ENCODE results near the gene MIPOL1.
A peak's percentile ranks its signal among the peaks of the same experiment; 100 is the strongest.

Gene MIPOL1

DNA sequence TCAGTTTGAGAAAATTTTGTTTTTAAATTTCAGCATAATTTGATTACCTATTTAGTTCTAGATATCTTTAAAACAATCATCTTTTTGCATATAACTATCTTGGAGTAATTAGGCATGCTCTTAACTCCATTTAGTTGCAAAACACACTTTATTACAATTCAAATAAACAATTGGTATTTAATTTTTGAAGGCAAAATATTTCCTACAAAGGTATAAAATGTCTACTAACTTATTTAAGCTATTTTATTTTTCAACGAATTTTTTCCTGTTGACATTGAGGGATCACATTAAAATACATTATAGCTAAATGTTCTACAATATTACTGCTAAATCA lies 389.0 kb downstream of the MIPOL1 start:
- Histone ChIP-seq H3K27ac (ENCODE audit: extremely low read depth, low read depth, low read length) (no peak overlapping the region), H3K4me3 (ENCODE audit: low read depth, low read length) (no peak overlapping the region), H3K4me1 (ENCODE audit: control insufficient read depth, insufficient read depth, low read length) (no peaks in the 10 kb centered on the region), H3K9me3 (ENCODE audit: control insufficient read depth, insufficient read depth, low read depth, low read length) (no peaks in the 10 kb centered on the region), H3K36me3 (ENCODE audit: control insufficient read depth in 2 of 2, insufficient read depth in 1 of 2, low read length in 2 of 2) (peaks cover 0 to 5% of the 10 kb centered on the region in 2 experiments; a peak in 1 of 3 replicates)
- ChIA-PET POLR2A (no interaction called here), CTCF (interaction anchor here (0.5 to 0.9 kb wide), 2 partner anchors 312 to 356 kb away, joined by 3 read pairs; no protein-coding TSS in a partner anchor)
- TF ChIP-seq, protein P1, sequence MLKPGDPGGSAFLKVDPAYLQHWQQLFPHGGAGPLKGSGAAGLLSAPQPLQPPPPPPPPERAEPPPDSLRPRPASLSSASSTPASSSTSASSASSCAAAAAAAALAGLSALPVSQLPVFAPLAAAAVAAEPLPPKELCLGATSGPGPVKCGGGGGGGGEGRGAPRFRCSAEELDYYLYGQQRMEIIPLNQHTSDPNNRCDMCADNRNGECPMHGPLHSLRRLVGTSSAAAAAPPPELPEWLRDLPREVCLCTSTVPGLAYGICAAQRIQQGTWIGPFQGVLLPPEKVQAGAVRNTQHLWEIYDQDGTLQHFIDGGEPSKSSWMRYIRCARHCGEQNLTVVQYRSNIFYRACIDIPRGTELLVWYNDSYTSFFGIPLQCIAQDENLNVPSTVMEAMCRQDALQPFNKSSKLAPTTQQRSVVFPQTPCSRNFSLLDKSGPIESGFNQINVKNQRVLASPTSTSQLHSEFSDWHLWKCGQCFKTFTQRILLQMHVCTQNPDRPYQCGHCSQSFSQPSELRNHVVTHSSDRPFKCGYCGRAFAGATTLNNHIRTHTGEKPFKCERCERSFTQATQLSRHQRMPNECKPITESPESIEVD (tag by site-specific recombination; IDR thresholded peaks at IDR 0.05) = 0 out of 2 replicates have a peak, but pooled peaks have one; percentile 13
- no peak for TF ChIP-seq ZNF138 (tag by site-specific recombination; IDR thresholded peaks at IDR 0.05; ENCODE audit: borderline replicate concordance)
- TF ChIP-seq OSR2 (tag by site-specific recombination; IDR thresholded peaks at IDR 0.05) = no peak
- no peak for TF ChIP-seq ZNF2 (tag by site-specific recombination; IDR thresholded peaks at IDR 0.05)

DNA sequence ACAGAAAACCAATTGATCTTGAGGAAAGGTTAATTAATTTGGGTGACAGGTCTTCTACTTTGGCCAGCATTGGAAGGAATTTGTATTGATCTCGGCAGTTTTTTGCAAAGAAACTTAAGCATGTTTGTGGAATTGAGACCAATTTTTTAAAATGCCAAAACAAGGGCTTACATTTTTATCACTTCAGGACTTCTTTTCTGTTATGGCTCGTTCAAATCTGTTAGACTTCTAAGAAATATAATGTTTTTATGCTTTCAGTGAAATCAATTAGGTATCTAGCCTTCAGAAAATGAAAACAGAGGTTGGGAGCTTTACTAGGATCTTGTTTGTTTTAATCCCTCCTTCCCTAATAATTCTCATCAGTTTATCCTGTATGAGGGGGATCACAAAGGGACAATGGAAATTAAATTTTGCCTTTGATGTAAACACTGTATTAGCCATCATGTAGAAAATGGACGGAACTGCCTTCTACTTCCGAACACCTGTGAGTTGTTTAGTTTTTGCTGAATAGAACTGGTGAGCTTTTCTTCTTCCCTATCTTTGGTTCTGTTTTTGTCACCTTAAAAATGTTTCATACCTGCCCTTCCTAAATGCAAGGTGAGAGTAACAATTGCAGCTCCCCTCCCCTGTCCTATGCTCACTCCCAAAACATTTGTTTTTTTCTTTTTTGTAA lies 389.5 kb downstream of the MIPOL1 start:
- Histone ChIP-seq H3K4me1 (ENCODE audit: control insufficient read depth, insufficient read depth, low read length) (no peaks in the 10 kb centered on the region), H3K4me3 (ENCODE audit: low read depth, low read length) (peak overlapping the region; percentile 46), H3K9me3 (ENCODE audit: control insufficient read depth, insufficient read depth, low read depth, low read length) (no peaks in the 10 kb centered on the region), H3K27ac (ENCODE audit: extremely low read depth, low read depth, low read length) (peak overlapping the region; percentile 13; the same call in 1 of the 2 replicates), H3K36me3 (ENCODE audit: control insufficient read depth in 2 of 2, insufficient read depth in 1 of 2, low read length in 2 of 2) (peaks cover 0 to 10% of the 10 kb centered on the region in 2 experiments; a peak in 1 of 3 replicates)
- ChIA-PET POLR2A (no interaction called here), CTCF (interaction anchor here (0.5 to 0.9 kb wide), 3 partner anchors 65 to 357 kb away, joined by 3 to 4 read pairs (median 3); no protein-coding TSS in a partner anchor)
- 0 out of 2 replicates have a peak, but pooled peaks have one; percentile 19 for TF ChIP-seq ZNF600 (tag by site-specific recombination; IDR thresholded peaks at IDR 0.05)
- TF ChIP-seq ZNF585B (tag by site-specific recombination; IDR thresholded peaks at IDR 0.05) = no peak

DNA sequence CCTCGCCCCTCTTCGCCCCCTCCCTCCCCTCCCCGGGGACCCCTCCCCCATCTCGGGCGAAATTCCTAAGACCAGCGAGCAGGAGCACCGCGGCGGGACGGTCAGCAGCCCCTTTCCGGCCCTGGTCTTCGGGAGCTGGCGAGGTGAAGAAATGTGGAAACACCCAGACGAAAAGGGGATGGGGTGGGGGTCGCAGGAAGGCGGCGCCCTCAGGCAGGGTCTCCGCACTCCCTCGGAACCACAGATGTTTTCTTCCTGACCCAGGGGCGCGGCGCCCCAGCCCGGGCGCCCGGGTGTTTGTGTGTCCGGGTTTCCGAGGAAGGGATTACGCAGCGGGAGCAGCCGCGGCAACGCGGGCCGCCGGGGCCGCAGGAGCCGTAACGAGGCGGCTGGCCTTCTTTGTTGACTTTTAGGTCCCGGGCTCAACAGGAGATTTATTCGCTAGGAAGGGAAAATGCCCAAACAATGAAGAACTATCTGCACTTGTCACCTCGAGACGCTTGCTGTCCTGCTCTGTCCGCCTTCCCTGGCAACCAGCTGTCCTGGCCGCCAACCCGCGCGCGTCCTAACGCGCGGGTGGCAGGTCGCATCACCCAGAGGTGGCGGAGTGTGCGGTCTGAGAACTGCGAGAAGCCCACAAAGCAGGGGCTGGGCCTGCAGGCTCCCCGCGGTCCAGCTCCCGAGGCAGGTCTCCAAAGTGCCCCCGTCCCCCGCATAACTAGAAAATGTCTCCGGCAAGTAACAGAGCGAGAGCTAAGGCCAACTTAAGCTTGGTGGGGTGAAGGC lies 390.3 kb downstream of the MIPOL1 start:
- peak overlapping the region; percentile 46 for H3K4me3 ChIP-seq (ENCODE audit: low read depth, low read length)
- H3K4me1 ChIP-seq (ENCODE audit: control insufficient read depth, insufficient read depth, low read length) = no peaks in the 10 kb centered on the region
- ChIA-PET CTCF (interaction anchor here (0.6 to 2.1 kb wide), 4 partner anchors 66 to 358 kb away, joined by 3 to 6 read pairs (median 4); no protein-coding TSS in a partner anchor), POLR2A (no interaction called here)
- H3K9me3 ChIP-seq (ENCODE audit: control insufficient read depth, insufficient read depth, low read depth, low read length) = no peaks in the 10 kb centered on the region
- TF ChIP-seq GLIS2 (tag by site-specific recombination; IDR thresholded peaks at IDR 0.05) (peak; percentile 40; the same call in 1 of the 2 replicates), ZXDB (tag by site-specific recombination; IDR thresholded peaks at IDR 0.05) (peak; percentile 64; the same call in 1 of the 2 replicates), ZNF837 (tag by site-specific recombination; IDR thresholded peaks at IDR 0.05) (no peak), ZBTB20 (tag by site-specific recombination; IDR thresholded peaks at IDR 0.05) (peak; percentile 81), ZFP37 (tag by site-specific recombination; IDR thresholded peaks at IDR 0.05) (no peak), SP2 (tag by site-specific recombination; IDR thresholded peaks at IDR 0.05) (no peak), ZBTB8A (tag by site-specific recombination; IDR thresholded peaks at IDR 0.05) (peak; percentile 73), ZNF624 (tag by site-specific recombination; IDR thresholded peaks at IDR 0.05) (no peak), ZNF677 (tag by site-specific recombination; IDR thresholded peaks at IDR 0.05) (no peak), ZFP41 (tag by site-specific recombination; IDR thresholded peaks at IDR 0.05; ENCODE audit: borderline replicate concordance) (no peak), ZNF266 (tag by site-specific recombination; IDR thresholded peaks at IDR 0.05; ENCODE audit: low read depth) (no peak), ZNF248 (tag by site-specific recombination; IDR thresholded peaks at IDR 0.05) (no peak), ZNF112 (tag by site-specific recombination; IDR thresholded peaks at IDR 0.05) (no peak), EGR2 (tag by site-specific recombination; IDR thresholded peaks at IDR 0.05; ENCODE audit: low read depth) (0 out of 2 replicates have a peak, but pooled peaks have one; percentile 6)
- TF ChIP-seq, protein P2, sequence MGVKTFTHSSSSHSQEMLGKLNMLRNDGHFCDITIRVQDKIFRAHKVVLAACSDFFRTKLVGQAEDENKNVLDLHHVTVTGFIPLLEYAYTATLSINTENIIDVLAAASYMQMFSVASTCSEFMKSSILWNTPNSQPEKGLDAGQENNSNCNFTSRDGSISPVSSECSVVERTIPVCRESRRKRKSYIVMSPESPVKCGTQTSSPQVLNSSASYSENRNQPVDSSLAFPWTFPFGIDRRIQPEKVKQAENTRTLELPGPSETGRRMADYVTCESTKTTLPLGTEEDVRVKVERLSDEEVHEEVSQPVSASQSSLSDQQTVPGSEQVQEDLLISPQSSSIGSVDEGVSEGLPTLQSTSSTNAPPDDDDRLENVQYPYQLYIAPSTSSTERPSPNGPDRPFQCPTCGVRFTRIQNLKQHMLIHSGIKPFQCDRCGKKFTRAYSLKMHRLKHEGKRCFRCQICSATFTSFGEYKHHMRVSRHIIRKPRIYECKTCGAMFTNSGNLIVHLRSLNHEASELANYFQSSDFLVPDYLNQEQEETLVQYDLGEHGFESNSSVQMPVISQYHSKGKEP (tag by site-specific recombination; IDR thresholded peaks at IDR 0.05) = no peak
- TF ChIP-seq, protein P3, sequence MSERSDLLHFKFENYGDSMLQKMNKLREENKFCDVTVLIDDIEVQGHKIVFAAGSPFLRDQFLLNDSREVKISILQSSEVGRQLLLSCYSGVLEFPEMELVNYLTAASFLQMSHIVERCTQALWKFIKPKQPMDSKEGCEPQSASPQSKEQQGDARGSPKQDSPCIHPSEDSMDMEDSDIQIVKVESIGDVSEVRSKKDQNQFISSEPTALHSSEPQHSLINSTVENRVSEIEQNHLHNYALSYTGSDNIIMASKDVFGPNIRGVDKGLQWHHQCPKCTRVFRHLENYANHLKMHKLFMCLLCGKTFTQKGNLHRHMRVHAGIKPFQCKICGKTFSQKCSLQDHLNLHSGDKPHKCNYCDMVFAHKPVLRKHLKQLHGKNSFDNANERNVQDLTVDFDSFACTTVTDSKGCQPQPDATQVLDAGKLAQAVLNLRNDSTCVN (tag by site-specific recombination; optimal IDR thresholded peaks at IDR 0.05) = peak; percentile 65
- peaks cover 0 to 15% of the 10 kb centered on the region in 2 experiments; a peak in 1 of 3 replicates for H3K36me3 ChIP-seq (ENCODE audit: control insufficient read depth in 2 of 2, insufficient read depth in 1 of 2, low read length in 2 of 2)
- H3K27ac ChIP-seq (ENCODE audit: extremely low read depth, low read depth, low read length) = peak overlapping the region; percentile 97
